IMR-90 (cell line): ENCODE data around the gene PNPLA5.

Experiments
- BHLHE40 ChIP-seq: fragments of 150-350 bp; IDR thresholded peaks from 2 replicates; pipeline ENCODE4 v1.6.1; 2016; ENCODE audit warnings: mild to moderate bottlenecking, low read depth, low read length
- CEBPB ChIP-seq: IDR thresholded peaks from 2 replicates; pipeline ENCODE4 v1.6.1; 2012; ENCODE audit warnings: low read depth, low read length, improper control_type of control experiment
- FOS ChIP-seq: fragments of 150-350 bp; IDR thresholded peaks from 2 replicates; pipeline ENCODE4 v1.6.1; 2016; ENCODE audit warnings: low read depth, low read length
- MAFK ChIP-seq: IDR thresholded peaks from 2 replicates; pipeline ENCODE4 v1.6.1; 2012; ENCODE audit warnings: low read depth, low read length, improper control_type of control experiment
- MAZ ChIP-seq: IDR thresholded peaks from 2 replicates; pipeline ENCODE4 v1.6.1; 2012; ENCODE audit warnings: low read depth, mild to moderate bottlenecking, low read length, improper control_type of control experiment, moderate library complexity, borderline replicate concordance
- MXI1 ChIP-seq: IDR thresholded peaks from 2 replicates; pipeline ENCODE4 v1.6.1; 2012; ENCODE audit warnings: low read depth, mild to moderate bottlenecking, low read length, moderate library complexity, borderline replicate concordance
- POLR2A ChIP-seq: IDR thresholded peaks from 2 replicates; pipeline ENCODE4 v1.6.1; 2012; ENCODE audit warnings: mild to moderate bottlenecking, low read depth, low read length
- RAD21 ChIP-seq: IDR thresholded peaks from 2 replicates; pipeline ENCODE4 v1.6.1; 2012; ENCODE audit warnings: low read length, improper control_type of control experiment
- RCOR1 ChIP-seq: IDR thresholded peaks from 2 replicates; pipeline ENCODE4 v1.6.1; 2012; ENCODE audit warnings: mild to moderate bottlenecking, low read length, improper control_type of control experiment; ENCODE audit not compliant: insufficient replicate concordance
- RFX5 ChIP-seq: IDR thresholded peaks from 2 replicates; pipeline ENCODE4 v1.8.0; 2012; ENCODE audit warnings: low read depth, mild to moderate bottlenecking, low read length, moderate library complexity
- SMC3 ChIP-seq: fragments of 150-350 bp; IDR thresholded peaks from 2 replicates; pipeline ENCODE4 v1.6.1; 2016; ENCODE audit warnings: low read depth, mild to moderate bottlenecking, antibody characterized with exemption, low read length, moderate library complexity
- USF2 ChIP-seq: fragments of 150-350 bp; IDR thresholded peaks from 2 replicates; pipeline ENCODE4 v1.6.1; 2017; ENCODE audit warnings: mild to moderate bottlenecking, antibody characterized with exemption, low read length, low read depth
- TF ChIP-seq, protein P1 (sequence below): conservative IDR thresholded peaks from 2 replicates; pipeline ENCODE4 v1.5.1; 2012; ENCODE audit warnings: mild to moderate bottlenecking, low read depth, low read length, improper control_type of control experiment
- TF ChIP-seq, protein P2 (sequence below): fragments of 150-350 bp; IDR thresholded peaks from 2 replicates; pipeline ENCODE4 v1.6.1; 2016; ENCODE audit warnings: low read depth, mild to moderate bottlenecking, low read length, moderate library complexity, borderline replicate concordance

DNA sequence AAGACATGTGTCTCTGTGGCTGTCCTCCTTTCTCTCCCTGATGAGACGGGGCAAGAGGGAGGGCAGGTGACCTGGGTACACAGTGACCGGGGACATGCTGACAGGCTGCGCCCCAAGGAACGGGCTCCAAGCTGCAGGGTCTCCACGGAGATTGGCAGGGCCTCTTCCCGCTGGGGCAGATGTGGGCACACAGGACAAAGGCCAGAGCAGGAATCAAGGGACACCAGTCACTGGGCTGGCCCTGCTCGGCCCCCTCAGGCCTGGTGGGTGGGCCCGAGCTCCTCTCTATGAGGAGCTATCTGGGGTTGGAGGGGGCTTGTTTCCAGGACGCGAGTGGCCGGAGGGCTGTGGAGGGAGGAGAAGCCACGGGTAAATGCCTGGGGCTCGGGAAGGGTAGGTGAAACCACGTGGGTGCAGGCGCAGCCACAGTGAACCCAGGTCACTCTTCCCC lies 11.2 kb downstream of the PNPLA5 start:
- TF ChIP-seq, protein P1, sequence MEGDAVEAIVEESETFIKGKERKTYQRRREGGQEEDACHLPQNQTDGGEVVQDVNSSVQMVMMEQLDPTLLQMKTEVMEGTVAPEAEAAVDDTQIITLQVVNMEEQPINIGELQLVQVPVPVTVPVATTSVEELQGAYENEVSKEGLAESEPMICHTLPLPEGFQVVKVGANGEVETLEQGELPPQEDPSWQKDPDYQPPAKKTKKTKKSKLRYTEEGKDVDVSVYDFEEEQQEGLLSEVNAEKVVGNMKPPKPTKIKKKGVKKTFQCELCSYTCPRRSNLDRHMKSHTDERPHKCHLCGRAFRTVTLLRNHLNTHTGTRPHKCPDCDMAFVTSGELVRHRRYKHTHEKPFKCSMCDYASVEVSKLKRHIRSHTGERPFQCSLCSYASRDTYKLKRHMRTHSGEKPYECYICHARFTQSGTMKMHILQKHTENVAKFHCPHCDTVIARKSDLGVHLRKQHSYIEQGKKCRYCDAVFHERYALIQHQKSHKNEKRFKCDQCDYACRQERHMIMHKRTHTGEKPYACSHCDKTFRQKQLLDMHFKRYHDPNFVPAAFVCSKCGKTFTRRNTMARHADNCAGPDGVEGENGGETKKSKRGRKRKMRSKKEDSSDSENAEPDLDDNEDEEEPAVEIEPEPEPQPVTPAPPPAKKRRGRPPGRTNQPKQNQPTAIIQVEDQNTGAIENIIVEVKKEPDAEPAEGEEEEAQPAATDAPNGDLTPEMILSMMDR, result no peak
- TF ChIP-seq CEBPB (no peak), RAD21 (no peak), POLR2A (no peak), USF2 (no peak), MXI1 (no peak), MAZ (no peak), MAFK (no peak), RCOR1 (no peak), BHLHE40 (no peak), RFX5 (no peak), FOS (no peak), SMC3 (no peak)
- TF ChIP-seq, protein P2, sequence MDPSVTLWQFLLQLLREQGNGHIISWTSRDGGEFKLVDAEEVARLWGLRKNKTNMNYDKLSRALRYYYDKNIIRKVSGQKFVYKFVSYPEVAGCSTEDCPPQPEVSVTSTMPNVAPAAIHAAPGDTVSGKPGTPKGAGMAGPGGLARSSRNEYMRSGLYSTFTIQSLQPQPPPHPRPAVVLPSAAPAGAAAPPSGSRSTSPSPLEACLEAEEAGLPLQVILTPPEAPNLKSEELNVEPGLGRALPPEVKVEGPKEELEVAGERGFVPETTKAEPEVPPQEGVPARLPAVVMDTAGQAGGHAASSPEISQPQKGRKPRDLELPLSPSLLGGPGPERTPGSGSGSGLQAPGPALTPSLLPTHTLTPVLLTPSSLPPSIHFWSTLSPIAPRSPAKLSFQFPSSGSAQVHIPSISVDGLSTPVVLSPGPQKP, result no peak
